ENCODE measurements around the gene TOM1L2. TPM values are rescaled to one million over a fixed set of nuclear protein-coding genes. Genes with fewer than 3 reads are reported as not detected.
"Not testable (repeated sequence)": the region's sequence is repeated elsewhere in the genome, so short reads cannot be mapped to it uniquely, and the experiment has no call there.

Gene TOM1L2
- polyA plus RNA-seq, 3 donors from 2014 or later = 1.9 to 6.1 (median 4.2) TPM

- peak overlapping the region; percentile 12 to 84 (median 46) for H3K4me3 Mint-ChIP-seq
- H3K4me1 Mint-ChIP-seq = peaks cover 41 to 44% of the 10 kb centered on the region in 2 donors
- peak overlapping the region in 5 of 6 donors; percentile 77 to 98 (median 91) for H3K27ac Mint-ChIP-seq
- H3K9me3 Mint-ChIP-seq = no peaks in the 10 kb centered on the region
- peaks cover 0 to 2% (median 0%) of the 10 kb centered on the region in 3 donors for H3K27me3 Mint-ChIP-seq (ENCODE audit: low read depth in 3 of 3)
- peaks cover 0 to 9% (median 4%) of the 10 kb centered on the region in 3 donors for H3K36me3 Mint-ChIP-seq
- DNase-seq = no peak
Observed at GRCh38 chr17:17957584-17957916, 14.7 kb downstream of the TOM1L2 start.

GRCh38 chr17:17955790-17956341, 16.3 kb downstream of the TOM1L2 start:
- not testable (repeated sequence) for H3K4me3 Mint-ChIP-seq; DNase-seq; H3K36me3 Mint-ChIP-seq; H3K9me3 Mint-ChIP-seq; H3K27me3 Mint-ChIP-seq (ENCODE audit: low read depth in 3 of 3)
- peaks cover 41 to 44% of the 10 kb centered on the region in 2 donors for H3K4me1 Mint-ChIP-seq
- peak overlapping the region in 4 of 6 donors; percentile 12 to 47 (median 28) for H3K27ac Mint-ChIP-seq

- Mint-ChIP-seq H3K36me3 (peaks cover 0 to 9% (median 0%) of the 10 kb centered on the region in 3 donors), H3K4me3 (no peak overlapping the region), H3K27me3 (ENCODE audit: low read depth in 3 of 3) (peaks cover 0 to 2% (median 0%) of the 10 kb centered on the region in 3 donors), H3K9me3 (no peaks in the 10 kb centered on the region), H3K27ac (peak overlapping the region in 1 of 6 donors; percentile 35), H3K4me1 (peaks cover 26 to 33% of the 10 kb centered on the region in 2 donors)
- DNase-seq = no peak
Observed at GRCh38 chr17:17954079-17954478, 18.1 kb downstream of the TOM1L2 start.

- peaks cover 12 to 19% of the 10 kb centered on the region in 2 donors for H3K4me1 Mint-ChIP-seq
- no peak for DNase-seq
- no peak overlapping the region for H3K27ac Mint-ChIP-seq
- no peaks in the 10 kb centered on the region for H3K9me3 Mint-ChIP-seq
- H3K27me3 Mint-ChIP-seq (ENCODE audit: low read depth in 3 of 3) = peaks cover 0 to 2% (median 2%) of the 10 kb centered on the region in 3 donors
- H3K4me3 Mint-ChIP-seq = no peak overlapping the region
- peaks cover 0 to 9% (median 0%) of the 10 kb centered on the region in 3 donors for H3K36me3 Mint-ChIP-seq
Observed at GRCh38 chr17:17952691-17953090, 19.5 kb downstream of the TOM1L2 start.

- Mint-ChIP-seq H3K9me3 (no peaks in the 10 kb centered on the region), H3K4me3 (no peak overlapping the region), H3K4me1 (peaks cover 6 to 10% of the 10 kb centered on the region in 2 donors), H3K36me3 (peaks cover 0 to 9% (median 0%) of the 10 kb centered on the region in 3 donors), H3K27ac (peak overlapping the region in 1 of 6 donors; percentile 14), H3K27me3 (ENCODE audit: low read depth in 3 of 3) (peaks cover 0 to 2% (median 0%) of the 10 kb centered on the region in 3 donors)
- DNase-seq = no peak
Observed at GRCh38 chr17:17951524-17951923, 20.7 kb downstream of the TOM1L2 start.

- H3K27ac Mint-ChIP-seq = no peak overlapping the region
- DNase-seq = no peak
- peaks cover 3 to 6% of the 10 kb centered on the region in 2 donors for H3K4me1 Mint-ChIP-seq
- H3K4me3 Mint-ChIP-seq = no peak overlapping the region
- peaks cover 0 to 2% (median 0%) of the 10 kb centered on the region in 3 donors for H3K27me3 Mint-ChIP-seq (ENCODE audit: low read depth in 3 of 3)
- no peaks in the 10 kb centered on the region for H3K9me3 Mint-ChIP-seq
- peaks cover 0 to 6% (median 0%) of the 10 kb centered on the region in 3 donors for H3K36me3 Mint-ChIP-seq
Observed at GRCh38 chr17:17950806-17951205, 21.4 kb downstream of the TOM1L2 start.

- H3K36me3 Mint-ChIP-seq = peaks cover 0 to 3% (median 0%) of the 10 kb centered on the region in 3 donors
- peaks cover 1 to 4% of the 10 kb centered on the region in 2 donors for H3K4me1 Mint-ChIP-seq
- peaks cover 0 to 2% (median 0%) of the 10 kb centered on the region in 3 donors for H3K27me3 Mint-ChIP-seq (ENCODE audit: low read depth in 3 of 3)
- no peak overlapping the region for H3K4me3 Mint-ChIP-seq
- H3K9me3 Mint-ChIP-seq = no peaks in the 10 kb centered on the region
- H3K27ac Mint-ChIP-seq = no peak overlapping the region
- DNase-seq = no peak
Observed at GRCh38 chr17:17950347-17950746, 21.9 kb downstream of the TOM1L2 start.

GRCh38 chr17:17947966-17948365, 24.2 kb downstream of the TOM1L2 start:
- Mint-ChIP-seq H3K36me3 (no peaks in the 10 kb centered on the region), H3K27me3 (ENCODE audit: low read depth in 3 of 3) (peaks cover 0 to 2% (median 0%) of the 10 kb centered on the region in 3 donors), H3K4me1 (peaks cover 0 to 10% of the 10 kb centered on the region in 2 donors), H3K4me3 (no peak overlapping the region), H3K27ac (no peak overlapping the region), H3K9me3 (no peaks in the 10 kb centered on the region)
- no peak for DNase-seq

GRCh38 chr17:17947309-17947708, 24.9 kb downstream of the TOM1L2 start:
- Mint-ChIP-seq H3K4me3 (no peak overlapping the region), H3K36me3 (no peaks in the 10 kb centered on the region), H3K27me3 (ENCODE audit: low read depth in 3 of 3) (peaks cover 0 to 2% (median 0%) of the 10 kb centered on the region in 3 donors), H3K4me1 (peaks cover 0 to 11% of the 10 kb centered on the region in 2 donors), H3K9me3 (no peaks in the 10 kb centered on the region), H3K27ac (no peak overlapping the region)
- DNase-seq = no peak

GRCh38 chr17:17946093-17946492, 26.1 kb downstream of the TOM1L2 start:
- H3K4me3 Mint-ChIP-seq = no peak overlapping the region
- H3K27me3 Mint-ChIP-seq (ENCODE audit: low read depth in 3 of 3) = peaks cover 0 to 2% (median 0%) of the 10 kb centered on the region in 3 donors
- no peak overlapping the region for H3K27ac Mint-ChIP-seq
- peaks cover 0 to 11% of the 10 kb centered on the region in 2 donors for H3K4me1 Mint-ChIP-seq
- no peaks in the 10 kb centered on the region for H3K9me3 Mint-ChIP-seq
- no peak for DNase-seq
- no peaks in the 10 kb centered on the region for H3K36me3 Mint-ChIP-seq

- no peaks in the 10 kb centered on the region for H3K9me3 Mint-ChIP-seq
- H3K4me3 Mint-ChIP-seq = no peak overlapping the region
- peaks cover 0 to 11% of the 10 kb centered on the region in 2 donors for H3K4me1 Mint-ChIP-seq
- no peak for DNase-seq
- H3K27me3 Mint-ChIP-seq (ENCODE audit: low read depth in 3 of 3) = peaks cover 0 to 2% (median 0%) of the 10 kb centered on the region in 3 donors
- H3K27ac Mint-ChIP-seq = no peak overlapping the region
- no peaks in the 10 kb centered on the region for H3K36me3 Mint-ChIP-seq
Observed at GRCh38 chr17:17944743-17945142, 27.5 kb downstream of the TOM1L2 start.

- H3K4me3 Mint-ChIP-seq = no peak overlapping the region
- no peak for DNase-seq
- peaks cover 0 to 2% (median 0%) of the 10 kb centered on the region in 3 donors for H3K27me3 Mint-ChIP-seq (ENCODE audit: low read depth in 3 of 3)
- H3K27ac Mint-ChIP-seq = no peak overlapping the region
- H3K9me3 Mint-ChIP-seq = no peaks in the 10 kb centered on the region
- H3K4me1 Mint-ChIP-seq = peaks cover 0 to 11% of the 10 kb centered on the region in 2 donors
- no peaks in the 10 kb centered on the region for H3K36me3 Mint-ChIP-seq
Observed at GRCh38 chr17:17944242-17944641, 28.0 kb downstream of the TOM1L2 start.

GRCh38 chr17:17943281-17943984, 28.8 kb downstream of the TOM1L2 start:
- Mint-ChIP-seq H3K4me3 (no peak overlapping the region), H3K9me3 (no peaks in the 10 kb centered on the region), H3K4me1 (peaks cover 0 to 11% of the 10 kb centered on the region in 2 donors), H3K27me3 (ENCODE audit: low read depth in 3 of 3) (peaks cover 0 to 2% (median 0%) of the 10 kb centered on the region in 3 donors), H3K36me3 (no peaks in the 10 kb centered on the region), H3K27ac (no peak overlapping the region)
- DNase-seq = no peak

GRCh38 chr17:17942846-17943245, 29.4 kb downstream of the TOM1L2 start:
- Mint-ChIP-seq H3K36me3 (no peaks in the 10 kb centered on the region), H3K27me3 (ENCODE audit: low read depth in 3 of 3) (no peaks in the 10 kb centered on the region), H3K27ac (no peak overlapping the region), H3K9me3 (no peaks in the 10 kb centered on the region), H3K4me3 (no peak overlapping the region), H3K4me1 (peaks cover 0 to 11% of the 10 kb centered on the region in 2 donors)
- no peak for DNase-seq
